D721Med (cell line): ENCODE data around the gene NANS.

ENCODE experiments used
- DNase-seq: peaks from one replicate; pipeline ENCODE4 v3.0.0; 2011; ENCODE audit warnings: low spot score; ENCODE audit not compliant: insufficient read length
- FAIRE-seq: peaks from 2 replicates; lab custom pipeline; 2011; peaks lifted over from hg19 to GRCh38; lab: Jason Lieb, UNC
- CTCF ChIP-seq: IDR thresholded peaks from 2 replicates; pipeline ENCODE4 v1.5.1; 2012; ENCODE audit warnings: mild to moderate bottlenecking, control low read depth; ENCODE audit not compliant: insufficient read depth; ENCODE audit errors: missing control alignments

Gene NANS

GRCh38 chr9:98038958-98039357 lies 17.6 kb upstream of the NANS start:
- DNase-seq (no peak), FAIRE-seq (no peak)
- no peak for TF ChIP-seq CTCF

GRCh38 chr9:98039607-98040017 lies 16.9 kb upstream of the NANS start:
- no peak for DNase-seq
- no peak for TF ChIP-seq CTCF
- FAIRE-seq, result no peak

GRCh38 chr9:98040212-98040611 lies 16.3 kb upstream of the NANS start:
- TF ChIP-seq CTCF, result no peak
- DNase-seq (no peak), FAIRE-seq (no peak)

- FAIRE-seq (no peak), DNase-seq (no peak)
- TF ChIP-seq CTCF, result no peak
Observed at GRCh38 chr9:98043915-98044314, 12.6 kb upstream of the NANS start.

GRCh38 chr9:98045234-98046179 lies 11.0 kb upstream of the NANS start:
- DNase-seq (no peak), FAIRE-seq (no peak)
- TF ChIP-seq CTCF, result no peak

- no peak for TF ChIP-seq CTCF
- no peak for FAIRE-seq
Observed at GRCh38 chr9:98046180-98046543, 10.4 kb upstream of the NANS start.

GRCh38 chr9:98047002-98047401 lies 9.5 kb upstream of the NANS start:
- TF ChIP-seq CTCF, result no peak
- DNase-seq (no peak), FAIRE-seq (no peak)

More at GRCh38 chr9:98046180-98046543, 10.4 kb upstream of the NANS start:
- DNase-seq, result no peak
